SH-SY5Y (cell line): ENCODE data around the gene MAP2K6.

Experiments
- GATA2 ChIP-seq: IDR thresholded peaks from 2 replicates; pipeline ENCODE4 v1.6.1; 2011; ENCODE audit warnings: mild to moderate bottlenecking, low read depth, low read length
- GATA3 ChIP-seq: IDR thresholded peaks from 2 replicates; pipeline ENCODE4 v1.6.1; 2011; ENCODE audit warnings: low read depth, mild to moderate bottlenecking, low read length, moderate library complexity

- TF ChIP-seq GATA2 (no peak), GATA3 (no peak)
Measured at GRCh38 chr17:69516911-69517310, 102.4 kb downstream of the MAP2K6 start.
